Karpas-422 (cell line): ENCODE results near the gene SWSAP1. TPM values are rescaled to one million over a fixed set of nuclear protein-coding genes. Genes with fewer than 3 reads are reported as not detected.
A peak's percentile ranks its signal among the peaks of the same experiment; 100 is the strongest.

Experiments used
- DNase-seq: peaks from one replicate; pipeline ENCODE4 v3.0.0-alpha.2; 2015
- H2AFZ ChIP-seq: fragments of 200-600 bp; sonication (generic); 2 replicates; pipeline ENCODE4 v1.6.1; 2014; ENCODE audit warnings: antibody characterized with exemption, low read length, mixed read lengths
- H3K27ac ChIP-seq: fragments of 200-600 bp; sonication (generic); 2 replicates; pipeline ENCODE4 v1.5.1; 2014; ENCODE audit warnings: mild to moderate bottlenecking, low read length, moderate library complexity
- H3K27me3 ChIP-seq: fragments of 200-600 bp; sonication (generic); 2 replicates; pipeline ENCODE4 v1.6.1; 2014; ENCODE audit warnings: low read length, mixed read lengths
- H3K36me3 ChIP-seq: fragments of 200-600 bp; sonication (generic); 2 replicates; pipeline ENCODE4 v1.6.1; 2014; ENCODE audit warnings: low read length, mixed read lengths; ENCODE audit not compliant: insufficient read depth
- H3K4me1 ChIP-seq: fragments of 200-600 bp; sonication (generic); 2 replicates; pipeline ENCODE4 v1.6.1; 2014; ENCODE audit warnings: mild to moderate bottlenecking, low read length, mixed read lengths
- H3K4me2 ChIP-seq: fragments of 200-600 bp; sonication (generic); 2 replicates; pipeline ENCODE4 v1.6.1; 2014; ENCODE audit warnings: low read length, low read depth, mild to moderate bottlenecking; ENCODE audit not compliant: poor library complexity, severe bottlenecking
- H3K4me3 ChIP-seq: fragments of 200-600 bp; sonication (generic); 2 replicates; pipeline ENCODE4 v1.5.1; 2014; ENCODE audit warnings: mild to moderate bottlenecking, antibody characterized with exemption, low read length, mixed read lengths
- H3K79me2 ChIP-seq: fragments of 200-600 bp; sonication (generic); 2 replicates; pipeline ENCODE4 v1.6.1; 2014; ENCODE audit warnings: mild to moderate bottlenecking, low read length, mixed read lengths
- H3K9ac ChIP-seq: fragments of 200-600 bp; sonication (generic); 2 replicates; pipeline ENCODE4 v1.6.0; 2014; ENCODE audit warnings: low read length
- H3K9me2 ChIP-seq: fragments of 200-600 bp; sonication (generic), shearing (Covaris generic); replicated peaks from 2 replicates; pipeline ENCODE4 v1.6.0; 2014; ENCODE audit warnings: mild to moderate bottlenecking, low read length, moderate library complexity; ENCODE audit not compliant: insufficient read depth
- H3K9me3 ChIP-seq: fragments of 300-700, 200-600 bp; sonication (generic); 2 replicates; pipeline ENCODE4 v1.6.1; 2014; ENCODE audit warnings: low read length, mixed read lengths
- H4K20me1 ChIP-seq: fragments of 200-600 bp; sonication (generic); 2 replicates; pipeline ENCODE4 v1.6.1; 2014; ENCODE audit warnings: mild to moderate bottlenecking, antibody characterized with exemption, low read length, low read depth; ENCODE audit not compliant: insufficient read depth
- total RNA-seq: library from RNA; depleted of rRNA; stranded (reverse); fragments of >200 nt; shearing (Covaris generic); gene quantifications from 2 replicates; pipeline ENCODE4 v1.2.3, GENCODE V29; 2014; ENCODE audit warnings: low replicate concordance

SWSAP1 gene
- total RNA-seq, 1 experiment from 2014 or later = 7.4 TPM

- H3K36me3 ChIP-seq = no peaks in the 10 kb centered on the region
- H3K4me1 ChIP-seq = no peaks in the 10 kb centered on the region
- H3K27me3 ChIP-seq = no peaks in the 10 kb centered on the region
- no peaks in the 10 kb centered on the region for H3K9me2 ChIP-seq
- H3K27ac ChIP-seq = no peak overlapping the region
- no peak overlapping the region for H2AFZ ChIP-seq
- H3K79me2 ChIP-seq = no peaks in the 10 kb centered on the region
- DNase-seq = no peak
- H3K9me3 ChIP-seq = no peaks in the 10 kb centered on the region
- no peak overlapping the region for H3K4me2 ChIP-seq
- no peak overlapping the region for H3K9ac ChIP-seq
- H4K20me1 ChIP-seq = no peaks in the 10 kb centered on the region
- no peak overlapping the region for H3K4me3 ChIP-seq
These were observed 15.0 kb upstream of the SWSAP1 start for GRCh38 chr19:11359421-11359820.

GRCh38 chr19:11361037-11361770 is 13.3 kb upstream of the SWSAP1 start:
- DNase-seq = peak; percentile 69
- no peaks in the 10 kb centered on the region for H3K79me2 ChIP-seq
- no peaks in the 10 kb centered on the region for H3K27me3 ChIP-seq
- H3K4me2 ChIP-seq = no peak overlapping the region
- H3K4me3 ChIP-seq = no peak overlapping the region
- H3K9me3 ChIP-seq = no peaks in the 10 kb centered on the region
- no peak overlapping the region for H3K9ac ChIP-seq
- no peaks in the 10 kb centered on the region for H3K9me2 ChIP-seq
- no peak overlapping the region for H3K27ac ChIP-seq
- no peaks in the 10 kb centered on the region for H4K20me1 ChIP-seq
- no peak overlapping the region for H2AFZ ChIP-seq
- H3K4me1 ChIP-seq = no peaks in the 10 kb centered on the region
- H3K36me3 ChIP-seq = no peaks in the 10 kb centered on the region

GRCh38 chr19:11361771-11362731 is 12.4 kb upstream of the SWSAP1 start:
- H3K27me3 ChIP-seq = no peaks in the 10 kb centered on the region
- H3K4me3 ChIP-seq = no peak overlapping the region
- H3K36me3 ChIP-seq = no peaks in the 10 kb centered on the region
- no peak overlapping the region for H3K9ac ChIP-seq
- H2AFZ ChIP-seq = no peak overlapping the region
- no peaks in the 10 kb centered on the region for H3K9me3 ChIP-seq
- no peaks in the 10 kb centered on the region for H3K79me2 ChIP-seq
- H4K20me1 ChIP-seq = no peaks in the 10 kb centered on the region
- H3K4me1 ChIP-seq = no peaks in the 10 kb centered on the region
- no peak overlapping the region for H3K4me2 ChIP-seq
- H3K9me2 ChIP-seq = no peaks in the 10 kb centered on the region
- H3K27ac ChIP-seq = no peak overlapping the region
- DNase-seq = no peak

- Histone ChIP-seq H3K4me2 (no peak overlapping the region), H2AFZ (no peak overlapping the region), H3K9ac (no peak overlapping the region), H3K4me1 (no peaks in the 10 kb centered on the region), H3K9me3 (no peaks in the 10 kb centered on the region), H4K20me1 (no peaks in the 10 kb centered on the region), H3K4me3 (no peak overlapping the region), H3K79me2 (no peaks in the 10 kb centered on the region), H3K27me3 (no peaks in the 10 kb centered on the region), H3K36me3 (no peaks in the 10 kb centered on the region), H3K9me2 (no peaks in the 10 kb centered on the region), H3K27ac (no peak overlapping the region)
- no peak for DNase-seq
These were observed 10.6 kb upstream of the SWSAP1 start for GRCh38 chr19:11363881-11364280.

GRCh38 chr19:11364296-11364904 is 10.1 kb upstream of the SWSAP1 start:
- Histone ChIP-seq H3K9me3 (no peaks in the 10 kb centered on the region), H3K4me3 (no peak overlapping the region), H3K4me2 (no peak overlapping the region), H2AFZ (no peak overlapping the region), H3K9me2 (no peaks in the 10 kb centered on the region), H4K20me1 (no peaks in the 10 kb centered on the region), H3K4me1 (no peaks in the 10 kb centered on the region), H3K27ac (no peak overlapping the region), H3K36me3 (no peaks in the 10 kb centered on the region), H3K79me2 (no peaks in the 10 kb centered on the region), H3K9ac (no peak overlapping the region), H3K27me3 (no peaks in the 10 kb centered on the region)
- DNase-seq = no peak

GRCh38 chr19:11364935-11365334 is 9.5 kb upstream of the SWSAP1 start:
- Histone ChIP-seq H3K9me3 (no peaks in the 10 kb centered on the region), H3K79me2 (no peaks in the 10 kb centered on the region), H3K9ac (no peak overlapping the region), H3K4me1 (no peaks in the 10 kb centered on the region), H3K9me2 (no peaks in the 10 kb centered on the region), H3K4me2 (no peak overlapping the region), H3K4me3 (no peak overlapping the region), H3K36me3 (no peaks in the 10 kb centered on the region), H3K27ac (no peak overlapping the region), H4K20me1 (no peaks in the 10 kb centered on the region), H3K27me3 (no peaks in the 10 kb centered on the region), H2AFZ (no peak overlapping the region)
- no peak for DNase-seq

- no peaks in the 10 kb centered on the region for H3K36me3 ChIP-seq
- no peak for DNase-seq
- H3K9me3 ChIP-seq = no peaks in the 10 kb centered on the region
- no peaks in the 10 kb centered on the region for H3K27me3 ChIP-seq
- H3K4me3 ChIP-seq = no peak overlapping the region
- H3K9ac ChIP-seq = no peak overlapping the region
- no peak overlapping the region for H3K4me2 ChIP-seq
- H3K79me2 ChIP-seq = no peaks in the 10 kb centered on the region
- H3K4me1 ChIP-seq = no peaks in the 10 kb centered on the region
- no peak overlapping the region for H3K27ac ChIP-seq
- no peaks in the 10 kb centered on the region for H4K20me1 ChIP-seq
- H2AFZ ChIP-seq = no peak overlapping the region
- H3K9me2 ChIP-seq = no peaks in the 10 kb centered on the region
These were observed 8.8 kb upstream of the SWSAP1 start for GRCh38 chr19:11365557-11366117.

GRCh38 chr19:11367528-11367927 is 6.9 kb upstream of the SWSAP1 start:
- H3K4me1 ChIP-seq = no peaks in the 10 kb centered on the region
- no peak overlapping the region for H3K4me3 ChIP-seq
- H3K36me3 ChIP-seq = no peaks in the 10 kb centered on the region
- no peak for DNase-seq
- no peak overlapping the region for H2AFZ ChIP-seq
- H3K9ac ChIP-seq = no peak overlapping the region
- H3K27me3 ChIP-seq = no peaks in the 10 kb centered on the region
- no peaks in the 10 kb centered on the region for H3K79me2 ChIP-seq
- H3K9me2 ChIP-seq = no peaks in the 10 kb centered on the region
- no peak overlapping the region for H3K4me2 ChIP-seq
- H3K9me3 ChIP-seq = no peaks in the 10 kb centered on the region
- no peaks in the 10 kb centered on the region for H4K20me1 ChIP-seq
- H3K27ac ChIP-seq = no peak overlapping the region
